ENCODE measurements around the gene FOXI3. TPM values are rescaled to one million over a fixed set of nuclear protein-coding genes. Genes with fewer than 3 reads are reported as not detected.
"Not testable (repeated sequence)": the region's sequence is repeated elsewhere in the genome, so short reads cannot be mapped to it uniquely, and the experiment has no call there.

Gene FOXI3
- total and polyA plus RNA-seq, 4 donors = not detected

DNA sequence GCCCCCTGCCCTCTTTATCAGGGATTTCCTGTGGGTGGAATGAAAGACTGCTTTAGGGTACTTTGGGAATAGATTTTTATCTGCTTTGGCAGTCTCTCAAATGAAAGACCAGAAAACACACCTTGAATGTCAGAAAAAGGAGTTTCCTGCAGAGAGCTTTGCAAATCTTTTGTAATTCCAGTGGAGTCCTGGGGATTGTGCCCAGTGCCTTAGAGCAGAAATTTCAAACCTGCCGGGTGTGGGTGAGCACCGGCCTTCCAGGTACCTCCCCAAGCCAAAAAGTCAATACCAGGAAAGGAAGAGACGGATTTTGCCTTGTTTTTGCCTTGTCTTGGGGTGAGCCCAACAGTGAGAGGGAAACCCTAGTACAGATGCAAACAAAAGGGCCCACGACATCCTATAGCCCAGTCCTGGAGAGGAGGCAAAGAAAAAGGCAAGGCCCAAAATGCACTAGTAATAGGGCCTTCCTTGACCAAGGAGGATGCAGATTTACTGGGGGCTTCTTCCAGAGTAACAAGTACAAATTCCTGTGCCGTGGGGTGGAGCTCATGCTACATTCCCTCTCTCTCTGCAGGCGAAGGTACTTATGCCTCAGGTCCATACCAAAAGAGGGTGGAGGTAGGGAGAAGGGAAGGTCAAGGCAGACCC lies 36.4 kb downstream of the FOXI3 start:
- DNase-seq (ENCODE audit: low spot score) = no peak
- Histone ChIP-seq H3K4me3 (ENCODE audit: low read depth in 1 of 3, low read length in 3 of 3) (no peak overlapping the region), H3K9me3 (ENCODE audit: control insufficient read depth in 4 of 4, low read length in 3 of 4) (no peaks in the 10 kb centered on the region), H3K36me3 (ENCODE audit: control insufficient read depth in 4 of 4, insufficient read depth in 3 of 4, low read depth in 1 of 4, low read length in 3 of 4) (no peaks in the 10 kb centered on the region), H3K27ac (ENCODE audit: low read depth in 1 of 2, low read length in 2 of 2) (no peak overlapping the region), H3K27me3 (ENCODE audit: control insufficient read depth in 4 of 4, insufficient read depth in 4 of 4, low read length in 3 of 4) (no peaks in the 10 kb centered on the region), H3K4me1 (ENCODE audit: control insufficient read depth in 4 of 4, insufficient read depth in 4 of 4, low read length in 3 of 4) (no peaks in the 10 kb centered on the region), H3K9ac (ENCODE audit: low read depth in 1 of 2, low read length in 2 of 2) (no peak overlapping the region)
- 64% methylated on average over 6 of the region's 6 CpGs for WGBS
- TF ChIP-seq HNF4G (IDR thresholded peaks at IDR 0.05) = no peak
- TF ChIP-seq, protein P1, sequence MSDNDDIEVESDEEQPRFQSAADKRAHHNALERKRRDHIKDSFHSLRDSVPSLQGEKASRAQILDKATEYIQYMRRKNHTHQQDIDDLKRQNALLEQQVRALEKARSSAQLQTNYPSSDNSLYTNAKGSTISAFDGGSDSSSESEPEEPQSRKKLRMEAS (IDR thresholded peaks at IDR 0.05) = no peak
- no peak for TF ChIP-seq YY1 (IDR thresholded peaks at IDR 0.05)
- no peak for TF ChIP-seq JUND (IDR thresholded peaks at IDR 0.05)
- no peak for TF ChIP-seq REST (IDR thresholded peaks at IDR 0.05)
- TF ChIP-seq HNF4A (conservative IDR thresholded peaks at IDR 0.05) = no peak
- no peak for TF ChIP-seq NR2F2 (IDR thresholded peaks at IDR 0.05)
- TF ChIP-seq TAF1 (conservative IDR thresholded peaks at IDR 0.05) = no peak
- TF ChIP-seq ATF3 (IDR thresholded peaks at IDR 0.05) = no peak
- TF ChIP-seq FOXA2 (IDR thresholded peaks at IDR 0.05) = no peak
- no peak for TF ChIP-seq ZBTB33 (IDR thresholded peaks at IDR 0.05)
- TF ChIP-seq FOXA1 (IDR thresholded peaks at IDR 0.05) = no peak

- TF ChIP-seq HNF4A (conservative IDR thresholded peaks at IDR 0.05) (peak; percentile 54 to 55), RXRA (IDR thresholded peaks at IDR 0.05) (peak; percentile 90 to 96)
- not testable (repeated sequence) for H3K27me3 ChIP-seq (ENCODE audit: control insufficient read depth in 4 of 4, insufficient read depth in 4 of 4, low read length in 3 of 4); H3K9ac ChIP-seq (ENCODE audit: low read depth in 1 of 2, low read length in 2 of 2); H3K9me3 ChIP-seq (ENCODE audit: control insufficient read depth in 4 of 4, low read length in 3 of 4); DNase-seq (ENCODE audit: low spot score); H3K4me3 ChIP-seq (ENCODE audit: low read depth in 1 of 3, low read length in 3 of 3); H3K36me3 ChIP-seq (ENCODE audit: control insufficient read depth in 4 of 4, insufficient read depth in 3 of 4, low read depth in 1 of 4, low read length in 3 of 4); H3K27ac ChIP-seq (ENCODE audit: low read depth in 1 of 2, low read length in 2 of 2); H3K4me1 ChIP-seq (ENCODE audit: control insufficient read depth in 4 of 4, insufficient read depth in 4 of 4, low read length in 3 of 4)
- WGBS = 80% methylated on average over 5 of the region's 5 CpGs
Observed at GRCh38 chr2:88408870-88409269, 43.6 kb downstream of the FOXI3 start.

Data from liver (tissue), 9 donors.